IgD-negative memory B cell (primary cell): ENCODE results near the gene IBTK. TPM values are rescaled to one million over a fixed set of nuclear protein-coding genes. Genes with fewer than 3 reads are reported as not detected.
A peak's percentile ranks its signal among the peaks of the same experiment; 100 is the strongest.
"Not testable (repeated sequence)": the region's sequence is repeated elsewhere in the genome, so short reads cannot be mapped to it uniquely, and the experiment has no call there.

Experiments used
- H3K27ac Mint-ChIP-seq, 3 donors: one replicate each; pipeline ENCODE4 v1.8.0; 2020 to 2022; ENCODE audit warnings: mild to moderate bottlenecking in 3 of 3, mixed read lengths in 3 of 3, moderate library complexity in 1 of 3
- H3K27me3 Mint-ChIP-seq: one replicate; pipeline ENCODE4 v1.8.0; 2021; ENCODE audit warnings: mixed read lengths
- H3K36me3 Mint-ChIP-seq: one replicate; pipeline ENCODE4 v1.8.0; 2020; ENCODE audit warnings: mild to moderate bottlenecking, mixed read lengths
- H3K4me1 Mint-ChIP-seq, 3 donors: one replicate each; pipeline ENCODE4 v1.8.0; 2020 to 2022; ENCODE audit warnings: mixed read lengths in 3 of 3, mild to moderate bottlenecking in 1 of 3
- H3K4me3 Mint-ChIP-seq, 4 donors: one replicate each; pipeline ENCODE4 v1.8.0; 2020 to 2022; ENCODE audit warnings: mild to moderate bottlenecking in 4 of 4, mixed read lengths in 4 of 4, moderate library complexity in 3 of 4
- H3K9me3 Mint-ChIP-seq, 3 donors: one replicate each; pipeline ENCODE4 v1.8.0; 2020 to 2021; ENCODE audit warnings: mixed read lengths in 3 of 3, mild to moderate bottlenecking in 1 of 3
- polyA plus RNA-seq: library from polyadenylated mRNA; unstranded; fragments of 300-500 nt; fragmentation: Illumina TruSeq; gene quantifications from one replicate; pipeline ENCODE4 v1.2.3, GENCODE V29; 2021

The IBTK gene
- 13.1 TPM for polyA plus RNA-seq

- Mint-ChIP-seq H3K27ac (peak within 1 kb of the TSS; percentile 89 to 99 (median 97)), H3K4me1 (peaks cover 32 to 41% (median 33%) of the 10 kb centered on the region in 3 donors), H3K4me3 (peak within 1 kb of the TSS; percentile 97 to 100 (median 98)), H3K9me3 (no peaks in the 10 kb centered on the region), H3K27me3 (no peaks in the 10 kb centered on the region), H3K36me3 (no peaks in the 10 kb centered on the region)
These were observed at the start of gene IBTK for GRCh38 chr6:82247505-82248272. Gene IBTK (minus strand): TSS chr6:82247744. CDS start chr6:82240486, 7,258 bp downstream.

- no peak overlapping the region for H3K27ac Mint-ChIP-seq
- peaks cover 0 to 4% (median 0%) of the 10 kb centered on the region in 3 donors for H3K9me3 Mint-ChIP-seq
- no peaks in the 10 kb centered on the region for H3K36me3 Mint-ChIP-seq
- H3K4me3 Mint-ChIP-seq: no peak overlapping the region
- peaks cover 2% of the 10 kb centered on the region for H3K27me3 Mint-ChIP-seq
- H3K4me1 Mint-ChIP-seq: peaks cover 0 to 14% (median 11%) of the 10 kb centered on the region in 3 donors
These were observed 36.3 kb upstream of the IBTK start for GRCh38 chr6:82283771-82284410.

GRCh38 chr6:82281550-82281949, 34.0 kb upstream of the IBTK start:
- Mint-ChIP-seq H3K4me1 (peaks cover 0 to 14% (median 11%) of the 10 kb centered on the region in 3 donors), H3K4me3 (peak overlapping the region in 2 of 4 donors; percentile 68 to 72), H3K27ac (peak overlapping the region in 1 of 3 donors; percentile 33)
- H3K27me3 Mint-ChIP-seq, H3K9me3 Mint-ChIP-seq, H3K36me3 Mint-ChIP-seq: not testable (repeated sequence)

- H3K36me3 Mint-ChIP-seq: no peaks in the 10 kb centered on the region
- H3K27ac Mint-ChIP-seq: no peak overlapping the region
- H3K4me3 Mint-ChIP-seq: no peak overlapping the region
- peaks cover 0 to 4% (median 0%) of the 10 kb centered on the region in 3 donors for H3K9me3 Mint-ChIP-seq
- peaks cover 2% of the 10 kb centered on the region for H3K27me3 Mint-ChIP-seq
- H3K4me1 Mint-ChIP-seq: peaks cover 0 to 12% (median 11%) of the 10 kb centered on the region in 3 donors
These were observed 30.1 kb upstream of the IBTK start for GRCh38 chr6:82277686-82278085.

- Mint-ChIP-seq H3K27me3 (no peaks in the 10 kb centered on the region), H3K4me1 (peaks cover 0 to 2% (median 2%) of the 10 kb centered on the region in 3 donors), H3K36me3 (peaks cover 1% of the 10 kb centered on the region), H3K4me3 (no peak overlapping the region), H3K27ac (no peak overlapping the region), H3K9me3 (peaks cover 0 to 4% (median 0%) of the 10 kb centered on the region in 3 donors)
These were observed 28.1 kb upstream of the IBTK start for GRCh38 chr6:82275686-82276085.

GRCh38 chr6:82273295-82273694, 25.8 kb upstream of the IBTK start:
- H3K4me3 Mint-ChIP-seq: no peak overlapping the region
- no peaks in the 10 kb centered on the region for H3K9me3 Mint-ChIP-seq
- no peak overlapping the region for H3K27ac Mint-ChIP-seq
- peaks cover 3% of the 10 kb centered on the region for H3K27me3 Mint-ChIP-seq
- H3K36me3 Mint-ChIP-seq: peaks cover 1% of the 10 kb centered on the region
- no peaks in the 10 kb centered on the region for H3K4me1 Mint-ChIP-seq

- Mint-ChIP-seq H3K27ac (no peak overlapping the region), H3K4me3 (no peak overlapping the region), H3K4me1 (no peaks in the 10 kb centered on the region), H3K36me3 (peaks cover 1% of the 10 kb centered on the region), H3K27me3 (peaks cover 3% of the 10 kb centered on the region), H3K9me3 (no peaks in the 10 kb centered on the region)
These were observed 23.5 kb upstream of the IBTK start for GRCh38 chr6:82270881-82271635.

- Mint-ChIP-seq H3K4me1 (no peaks in the 10 kb centered on the region), H3K9me3 (no peaks in the 10 kb centered on the region), H3K4me3 (no peak overlapping the region), H3K27me3 (peaks cover 3% of the 10 kb centered on the region), H3K36me3 (peaks cover 1% of the 10 kb centered on the region), H3K27ac (no peak overlapping the region)
These were observed 20.8 kb upstream of the IBTK start for GRCh38 chr6:82268301-82268846.

- Mint-ChIP-seq H3K9me3 (no peaks in the 10 kb centered on the region), H3K4me1 (no peaks in the 10 kb centered on the region), H3K4me3 (no peak overlapping the region), H3K27ac (no peak overlapping the region), H3K27me3 (peaks cover 2% of the 10 kb centered on the region), H3K36me3 (no peaks in the 10 kb centered on the region)
These were observed 17.3 kb upstream of the IBTK start for GRCh38 chr6:82264824-82265223.

- H3K9me3 Mint-ChIP-seq: no peaks in the 10 kb centered on the region
- no peaks in the 10 kb centered on the region for H3K27me3 Mint-ChIP-seq
- H3K27ac Mint-ChIP-seq: no peak overlapping the region
- no peak overlapping the region for H3K4me3 Mint-ChIP-seq
- no peaks in the 10 kb centered on the region for H3K36me3 Mint-ChIP-seq
- H3K4me1 Mint-ChIP-seq: no peaks in the 10 kb centered on the region
These were observed 16.8 kb upstream of the IBTK start for GRCh38 chr6:82264321-82264720.

GRCh38 chr6:82263916-82264315, 16.4 kb upstream of the IBTK start:
- Mint-ChIP-seq H3K4me3 (no peak overlapping the region), H3K27me3 (no peaks in the 10 kb centered on the region), H3K9me3 (no peaks in the 10 kb centered on the region), H3K36me3 (no peaks in the 10 kb centered on the region), H3K27ac (no peak overlapping the region), H3K4me1 (no peaks in the 10 kb centered on the region)

GRCh38 chr6:82260997-82261732, 13.6 kb upstream of the IBTK start:
- Mint-ChIP-seq H3K36me3 (no peaks in the 10 kb centered on the region), H3K4me3 (no peak overlapping the region), H3K27ac (peak overlapping the region in 1 of 3 donors; percentile 69), H3K9me3 (no peaks in the 10 kb centered on the region), H3K27me3 (no peaks in the 10 kb centered on the region), H3K4me1 (no peaks in the 10 kb centered on the region)

- Mint-ChIP-seq H3K9me3 (no peaks in the 10 kb centered on the region), H3K4me1 (no peaks in the 10 kb centered on the region), H3K27me3 (no peaks in the 10 kb centered on the region), H3K27ac (no peak overlapping the region), H3K4me3 (no peak overlapping the region), H3K36me3 (no peaks in the 10 kb centered on the region)
These were observed 11.8 kb upstream of the IBTK start for GRCh38 chr6:82259389-82259788.

GRCh38 chr6:82257088-82257774, 9.7 kb upstream of the IBTK start:
- Mint-ChIP-seq H3K27me3 (no peaks in the 10 kb centered on the region), H3K4me3 (no peak overlapping the region), H3K27ac (no peak overlapping the region)

More at GRCh38 chr6:82257088-82257774, 9.7 kb upstream of the IBTK start:
- Mint-ChIP-seq H3K4me1 (no peaks in the 10 kb centered on the region), H3K36me3 (no peaks in the 10 kb centered on the region), H3K9me3 (no peaks in the 10 kb centered on the region)
